Measurements from ENCODE around the gene RORB. TPM values are rescaled to one million over a fixed set of nuclear protein-coding genes. Genes with fewer than 3 reads are reported as not detected.

The RORB gene
- total RNA-seq = under 0.01 and 0.09 TPM in 2 replicates

GRCh38 chr9:74496819-74497747 lies at the start of gene RORB:
Gene RORB, plus strand, starts transcription at chr9:74497335. Its CDS starts 642 bp downstream, at chr9:74497977.

All from smooth muscle cell of the umbilical artery (primary cell).